Right cardiac atrium (tissue), 5 donors: ENCODE data around the gene SPSB4. TPM values are rescaled to one million over a fixed set of nuclear protein-coding genes. Genes with fewer than 3 reads are reported as not detected.
A peak's percentile ranks its signal among the peaks of the same experiment; 100 is the strongest.
"Not testable (repeated sequence)": the region's sequence is repeated elsewhere in the genome, so short reads cannot be mapped to it uniquely, and the experiment has no call there.

Experiments
- ATAC-seq, 2 donors: fragments of 200-7000 bp; cut with Tn5 transposase; one replicate each; pipeline versions ENCODE4 v1.8.0 to v1.9.1; 2020; ENCODE audit warnings: moderate library complexity in 2 of 2, mild to moderate bottlenecking in 1 of 2
- DNase-seq, 3 donors: peaks; one replicate each; pipeline ENCODE4 v3.0.0-alpha.2; 2020
- H3K27ac ChIP-seq: one replicate; pipeline ENCODE4 v1.5.1; 2013; ENCODE audit warnings: mild to moderate bottlenecking, low read length, control low read depth, moderate library complexity
- H3K27me3 ChIP-seq: one replicate; pipeline ENCODE4 v1.6.1; 2013; ENCODE audit not compliant: control insufficient read depth, insufficient read depth
- H3K4me1 ChIP-seq: one replicate; pipeline ENCODE4 v1.6.1; 2013; ENCODE audit warnings: low read length; ENCODE audit not compliant: control insufficient read depth, insufficient read depth
- H3K4me3 ChIP-seq: one replicate; pipeline ENCODE4 v1.5.1; 2013; ENCODE audit warnings: low read length, control low read depth
- H3K9me3 ChIP-seq: one replicate; pipeline ENCODE4 v1.6.1; 2013; ENCODE audit warnings: low read length; ENCODE audit not compliant: control insufficient read depth
- WGBS: extraction: QIAGEN DNeasy Blood & Tissue Kit; methylation state at CpG from one replicate; pipeline ENCODE4 v1.1.7; 2013; 5-methylcytosine and 5-hydroxymethylcytosine counted together
- intact Hi-C, 4 donors: fragments of 100-400 bp; cut with DNase I; formaldehyde crosslinking; loops; one replicate each; pipeline versions ENCODE4 v1.11.0 to v1.14.0; 2022 to 2023
- polyA plus RNA-seq: library from polyadenylated mRNA; stranded (reverse); fragments of 200-250 nt; gene quantifications from one replicate; pipeline ENCODE4 v1.2.3, GENCODE V29; 2013
- total RNA-seq, 4 donors: library from RNA; stranded (reverse); fragmentation: NEBNext Ultra II Directional; extraction: Animal tissue kit (Norgen Biotek cat#: 25700); gene quantifications; one replicate each; pipeline ENCODE4 v1.2.1, GENCODE V29; 2021
- donor health status: healthy with polysubstance abuse.
- donor health status: DM: no; HTN: yes; CAD: no.
- donor health status: DM: no; HTN: no; CAD: no.
- donor health status: DM: no; HTN: yes; CAD: no; lungs with severe emphysema.
- donor health status: DM: yes; HTN: yes; CAD: no.

Gene SPSB4
- total and polyA plus RNA-seq, 5 donors, result 1.1 to 9.7 (median 5.9) TPM

- Histone ChIP-seq H3K9me3 (no peaks in the 10 kb centered on the region), H3K27ac (peak overlapping the region; percentile 89), H3K27me3 (no peaks in the 10 kb centered on the region), H3K4me3 (no peak overlapping the region), H3K4me1 (peaks cover 7% of the 10 kb centered on the region)
- WGBS, result 52% methylated on average over 7 of the region's 7 CpGs
- ATAC-seq (peak; percentile 78 to 89), DNase-seq (peak in 1 of 3 donors; percentile 22)
- intact Hi-C loops, result loop anchor here (5.0 to 10.0 kb wide), 6 partner anchors 57 to 112 kb away; partner anchors contain the start of gene SPSB4 (in 1 of the 4)
These were observed 58.6 kb downstream of the SPSB4 start for GRCh38 chr3:141109751-141110150.

GRCh38 chr3:141110322-141110721, 59.2 kb downstream of the SPSB4 start:
- Histone ChIP-seq H3K9me3 (no peaks in the 10 kb centered on the region), H3K27me3 (no peaks in the 10 kb centered on the region), H3K4me1 (peaks cover 8% of the 10 kb centered on the region), H3K27ac (no peak overlapping the region), H3K4me3 (no peak overlapping the region)
- DNase-seq (no peak), ATAC-seq (no peak)
- intact Hi-C loops, result loop anchor here in 2 of 4 donors (5.0 to 10.0 kb wide), 2 partner anchors 66 to 108 kb away; no protein-coding TSS in a partner anchor

- WGBS, result 88% methylated on average over 12 of the region's 12 CpGs
- Histone ChIP-seq H3K4me1 (peaks cover 8% of the 10 kb centered on the region), H3K27ac (no peak overlapping the region), H3K9me3 (no peaks in the 10 kb centered on the region), H3K27me3 (no peaks in the 10 kb centered on the region), H3K4me3 (no peak overlapping the region)
- ATAC-seq, result no peak
- DNase-seq, result no peak
- intact Hi-C loops, result loop anchor here in 2 of 4 donors (5.0 to 10.0 kb wide), 2 partner anchors 67 to 109 kb away; no protein-coding TSS in a partner anchor
These were observed 60.4 kb downstream of the SPSB4 start for GRCh38 chr3:141111364-141112155.

- H3K9me3 ChIP-seq, result no peaks in the 10 kb centered on the region
- H3K4me3 ChIP-seq, result no peak overlapping the region
- no peak for ATAC-seq
- no peak for DNase-seq
- H3K27me3 ChIP-seq, result no peaks in the 10 kb centered on the region
- intact Hi-C loops, result loop anchor here in 2 of 4 donors (5.0 to 10.0 kb wide), 2 partner anchors 68 to 110 kb away; no protein-coding TSS in a partner anchor
- H3K4me1 ChIP-seq, result peaks cover 8% of the 10 kb centered on the region
- no peak overlapping the region for H3K27ac ChIP-seq
- WGBS, result 77% methylated on average over 3 of the region's 3 CpGs
These were observed 61.6 kb downstream of the SPSB4 start for GRCh38 chr3:141112686-141113297.

- intact Hi-C loops, result loop anchor here in 2 of 4 donors (5.0 to 10.0 kb wide), 2 partner anchors 69 to 111 kb away; no protein-coding TSS in a partner anchor
These were observed 62.5 kb downstream of the SPSB4 start for GRCh38 chr3:141113680-141114079.

GRCh38 chr3:141114179-141114745, 63.1 kb downstream of the SPSB4 start:
- Histone ChIP-seq H3K27me3 (no peaks in the 10 kb centered on the region), H3K9me3 (no peaks in the 10 kb centered on the region), H3K4me1 (peaks cover 5% of the 10 kb centered on the region), H3K27ac (no peak overlapping the region), H3K4me3 (no peak overlapping the region)
- ATAC-seq (no peak), DNase-seq (no peak)
- 91% methylated on average over 10 of the region's 10 CpGs for WGBS
- intact Hi-C loops, result loop anchor here in 2 of 4 donors (5.0 to 10.0 kb wide), 2 partner anchors 69 to 112 kb away; no protein-coding TSS in a partner anchor

More at GRCh38 chr3:141113680-141114079, 62.5 kb downstream of the SPSB4 start:
- H3K9me3 ChIP-seq, DNase-seq, ATAC-seq, H3K4me1 ChIP-seq, H3K4me3 ChIP-seq, H3K27me3 ChIP-seq, H3K27ac ChIP-seq: not testable (repeated sequence)
- whole genome bisulfite sequencing, result 96% methylated on average over 6 of the region's 6 CpGs

GRCh38 chr3:141114816-141115460, 63.8 kb downstream of the SPSB4 start:
- Histone ChIP-seq H3K4me1 (peaks cover 5% of the 10 kb centered on the region), H3K27ac (peak overlapping the region; percentile 63), H3K9me3 (no peaks in the 10 kb centered on the region), H3K4me3 (no peak overlapping the region), H3K27me3 (no peaks in the 10 kb centered on the region)
- WGBS, result 64% methylated on average over 13 of the region's 13 CpGs
- ATAC-seq (peak; percentile 32 to 51), DNase-seq (no peak)
- intact Hi-C loops, result loop anchor here in 2 of 4 donors (5.0 to 10.0 kb wide), 2 partner anchors 70 to 113 kb away; no protein-coding TSS in a partner anchor

GRCh38 chr3:141115789-141116541, 64.8 kb downstream of the SPSB4 start:
- Histone ChIP-seq H3K4me1 (peaks cover 5% of the 10 kb centered on the region), H3K27me3 (no peaks in the 10 kb centered on the region), H3K9me3 (no peaks in the 10 kb centered on the region), H3K27ac (peak overlapping the region; percentile 57), H3K4me3 (no peak overlapping the region)
- intact Hi-C loops, result loop anchor here in 1 of 4 donors (10.0 kb wide), 1 partner anchor 71 kb away; no protein-coding TSS in a partner anchor
- peak; percentile 94 to 96 for ATAC-seq
- DNase-seq, result peak in 1 of 3 donors; percentile 30
- 38% methylated on average over 3 of the region's 3 CpGs for WGBS

- Histone ChIP-seq H3K9me3 (no peaks in the 10 kb centered on the region), H3K4me1 (peaks cover 5% of the 10 kb centered on the region), H3K27ac (no peak overlapping the region), H3K4me3 (no peak overlapping the region), H3K27me3 (no peaks in the 10 kb centered on the region)
- intact Hi-C loops, result loop anchor here in 1 of 4 donors (10.0 kb wide), 1 partner anchor 72 kb away; no protein-coding TSS in a partner anchor
- ATAC-seq (no peak), DNase-seq (no peak)
- WGBS, result 100% methylated on average over 1 of the region's 1 CpG
These were observed 65.6 kb downstream of the SPSB4 start for GRCh38 chr3:141116721-141117120.

- ATAC-seq, H3K27ac ChIP-seq, DNase-seq, H3K27me3 ChIP-seq, H3K4me3 ChIP-seq, H3K4me1 ChIP-seq, H3K9me3 ChIP-seq: not testable (repeated sequence)
- 89% methylated on average over 1 of the region's 1 CpG for WGBS
- intact Hi-C loops, result loop anchor here in 1 of 4 donors (10.0 kb wide), 1 partner anchor 73 kb away; no protein-coding TSS in a partner anchor
These were observed 66.8 kb downstream of the SPSB4 start for GRCh38 chr3:141117982-141118381.
